Measurements from ENCODE around the gene MED10.

DNA sequence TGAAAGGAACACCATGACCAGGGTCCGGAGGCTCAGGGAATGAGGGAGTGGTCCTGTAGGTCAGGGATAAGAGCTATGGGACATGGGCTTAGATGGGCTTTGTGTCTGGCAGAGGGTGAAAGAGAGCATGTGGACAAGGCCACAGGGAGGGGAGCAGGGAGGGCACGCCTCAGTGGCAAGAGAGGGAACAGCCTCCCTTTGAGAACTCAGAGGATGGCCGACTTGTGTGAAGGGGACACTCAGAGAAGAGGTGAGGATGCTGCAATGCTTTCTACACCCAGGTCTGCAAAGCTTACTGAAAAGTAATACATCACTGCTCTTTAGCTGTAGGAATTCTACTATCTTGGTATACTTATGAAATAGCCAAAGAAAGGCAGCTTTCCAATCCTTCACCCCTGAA is 23.5 kb downstream of the MED10 start:
- no peak for TF ChIP-seq EZH2 (IDR thresholded peaks at IDR 0.05; ENCODE audit: borderline replicate concordance, insufficient read depth, low read depth, low read length, poor library complexity, severe bottlenecking)
- TF ChIP-seq, protein P1, sequence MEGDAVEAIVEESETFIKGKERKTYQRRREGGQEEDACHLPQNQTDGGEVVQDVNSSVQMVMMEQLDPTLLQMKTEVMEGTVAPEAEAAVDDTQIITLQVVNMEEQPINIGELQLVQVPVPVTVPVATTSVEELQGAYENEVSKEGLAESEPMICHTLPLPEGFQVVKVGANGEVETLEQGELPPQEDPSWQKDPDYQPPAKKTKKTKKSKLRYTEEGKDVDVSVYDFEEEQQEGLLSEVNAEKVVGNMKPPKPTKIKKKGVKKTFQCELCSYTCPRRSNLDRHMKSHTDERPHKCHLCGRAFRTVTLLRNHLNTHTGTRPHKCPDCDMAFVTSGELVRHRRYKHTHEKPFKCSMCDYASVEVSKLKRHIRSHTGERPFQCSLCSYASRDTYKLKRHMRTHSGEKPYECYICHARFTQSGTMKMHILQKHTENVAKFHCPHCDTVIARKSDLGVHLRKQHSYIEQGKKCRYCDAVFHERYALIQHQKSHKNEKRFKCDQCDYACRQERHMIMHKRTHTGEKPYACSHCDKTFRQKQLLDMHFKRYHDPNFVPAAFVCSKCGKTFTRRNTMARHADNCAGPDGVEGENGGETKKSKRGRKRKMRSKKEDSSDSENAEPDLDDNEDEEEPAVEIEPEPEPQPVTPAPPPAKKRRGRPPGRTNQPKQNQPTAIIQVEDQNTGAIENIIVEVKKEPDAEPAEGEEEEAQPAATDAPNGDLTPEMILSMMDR (IDR thresholded peaks at IDR 0.05): no peak
